Measurements from ENCODE around the gene DISP3. TPM values are rescaled to one million over a fixed set of nuclear protein-coding genes. Genes with fewer than 3 reads are reported as not detected.

DISP3 gene
- total RNA-seq, 1 donor from 2014 or later, result 0.12 TPM

DNA sequence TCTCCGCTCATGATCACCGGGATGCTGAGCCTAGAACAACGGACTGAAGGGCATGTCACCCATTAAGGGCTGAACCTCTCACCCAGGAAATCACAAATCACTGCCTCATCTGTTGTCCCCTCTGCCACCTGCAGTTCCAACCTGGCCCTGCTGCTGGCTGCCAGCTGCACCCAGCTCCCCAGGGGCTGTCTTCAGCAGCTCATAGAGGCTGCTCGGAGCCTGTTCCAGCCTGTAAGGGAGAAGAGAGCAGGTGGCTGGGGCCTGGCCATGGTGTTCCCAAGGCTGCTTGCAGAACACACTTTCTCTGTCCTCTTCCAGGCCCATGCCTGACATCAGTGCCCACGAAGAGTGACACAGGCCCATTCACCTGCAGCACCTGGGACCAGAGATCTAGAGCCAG lies 44.5 kb upstream of the DISP3 start:
- no peak for DNase-seq
- no peaks in the 10 kb centered on the region for H3K4me1 ChIP-seq
- no peak overlapping the region for H3K4me3 ChIP-seq
- intact Hi-C loops (cut with DNase I), result no loop called here
- no peaks in the 10 kb centered on the region for H3K36me3 ChIP-seq
- no peaks in the 10 kb centered on the region for H3K9me3 ChIP-seq
- H3K27ac ChIP-seq, result no peak overlapping the region
- TF ChIP-seq, protein P1, sequence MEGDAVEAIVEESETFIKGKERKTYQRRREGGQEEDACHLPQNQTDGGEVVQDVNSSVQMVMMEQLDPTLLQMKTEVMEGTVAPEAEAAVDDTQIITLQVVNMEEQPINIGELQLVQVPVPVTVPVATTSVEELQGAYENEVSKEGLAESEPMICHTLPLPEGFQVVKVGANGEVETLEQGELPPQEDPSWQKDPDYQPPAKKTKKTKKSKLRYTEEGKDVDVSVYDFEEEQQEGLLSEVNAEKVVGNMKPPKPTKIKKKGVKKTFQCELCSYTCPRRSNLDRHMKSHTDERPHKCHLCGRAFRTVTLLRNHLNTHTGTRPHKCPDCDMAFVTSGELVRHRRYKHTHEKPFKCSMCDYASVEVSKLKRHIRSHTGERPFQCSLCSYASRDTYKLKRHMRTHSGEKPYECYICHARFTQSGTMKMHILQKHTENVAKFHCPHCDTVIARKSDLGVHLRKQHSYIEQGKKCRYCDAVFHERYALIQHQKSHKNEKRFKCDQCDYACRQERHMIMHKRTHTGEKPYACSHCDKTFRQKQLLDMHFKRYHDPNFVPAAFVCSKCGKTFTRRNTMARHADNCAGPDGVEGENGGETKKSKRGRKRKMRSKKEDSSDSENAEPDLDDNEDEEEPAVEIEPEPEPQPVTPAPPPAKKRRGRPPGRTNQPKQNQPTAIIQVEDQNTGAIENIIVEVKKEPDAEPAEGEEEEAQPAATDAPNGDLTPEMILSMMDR (IDR thresholded peaks at IDR 0.05), result no peak
- peaks cover 21% of the 10 kb centered on the region for H3K27me3 ChIP-seq (ENCODE audit: low read depth)
- no peak for ATAC-seq

DNA sequence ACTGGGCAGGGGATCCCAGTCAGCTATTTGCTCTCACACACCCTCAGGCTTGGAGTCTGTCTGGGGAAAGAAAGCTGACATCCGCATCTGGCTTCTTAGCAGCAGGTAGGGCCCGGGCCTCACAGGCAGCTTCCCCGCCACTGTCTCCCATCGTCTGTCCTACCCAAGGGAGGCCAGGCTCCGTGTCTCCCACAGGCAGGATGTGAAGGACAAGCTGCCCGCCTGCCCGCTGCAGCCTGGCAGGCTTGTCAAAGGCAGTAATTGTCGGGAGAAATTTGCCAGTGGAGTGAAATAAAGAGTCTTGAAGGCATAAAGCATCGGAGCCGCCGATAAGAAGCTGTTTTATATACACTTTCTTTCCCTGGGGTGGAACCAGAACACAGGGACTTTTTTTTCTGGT lies 44.0 kb upstream of the DISP3 start:
- Histone ChIP-seq H3K27me3 (ENCODE audit: low read depth) (peaks cover 21% of the 10 kb centered on the region), H3K36me3 (no peaks in the 10 kb centered on the region), H3K4me3 (no peak overlapping the region), H3K9me3 (no peaks in the 10 kb centered on the region), H3K4me1 (no peaks in the 10 kb centered on the region), H3K27ac (no peak overlapping the region)
- intact Hi-C loops (cut with DNase I), result no loop called here
- no peak for ATAC-seq
- TF ChIP-seq, protein P1 (IDR thresholded peaks at IDR 0.05), result no peak
- DNase-seq, result no peak

GRCh38 chr1:11438996-11439395 lies 40.0 kb upstream of the DISP3 start:
- no peak overlapping the region for H3K4me3 ChIP-seq
- H3K36me3 ChIP-seq, result no peaks in the 10 kb centered on the region
- H3K9me3 ChIP-seq, result no peaks in the 10 kb centered on the region
- H3K27me3 ChIP-seq (ENCODE audit: low read depth), result peaks cover 21% of the 10 kb centered on the region
- H3K27ac ChIP-seq, result no peak overlapping the region
- intact Hi-C loops (cut with DNase I), result no loop called here
- DNase-seq, result no peak
- no peak for ATAC-seq
- H3K4me1 ChIP-seq, result no peaks in the 10 kb centered on the region
- TF ChIP-seq, protein P1 (IDR thresholded peaks at IDR 0.05), result no peak

DNA sequence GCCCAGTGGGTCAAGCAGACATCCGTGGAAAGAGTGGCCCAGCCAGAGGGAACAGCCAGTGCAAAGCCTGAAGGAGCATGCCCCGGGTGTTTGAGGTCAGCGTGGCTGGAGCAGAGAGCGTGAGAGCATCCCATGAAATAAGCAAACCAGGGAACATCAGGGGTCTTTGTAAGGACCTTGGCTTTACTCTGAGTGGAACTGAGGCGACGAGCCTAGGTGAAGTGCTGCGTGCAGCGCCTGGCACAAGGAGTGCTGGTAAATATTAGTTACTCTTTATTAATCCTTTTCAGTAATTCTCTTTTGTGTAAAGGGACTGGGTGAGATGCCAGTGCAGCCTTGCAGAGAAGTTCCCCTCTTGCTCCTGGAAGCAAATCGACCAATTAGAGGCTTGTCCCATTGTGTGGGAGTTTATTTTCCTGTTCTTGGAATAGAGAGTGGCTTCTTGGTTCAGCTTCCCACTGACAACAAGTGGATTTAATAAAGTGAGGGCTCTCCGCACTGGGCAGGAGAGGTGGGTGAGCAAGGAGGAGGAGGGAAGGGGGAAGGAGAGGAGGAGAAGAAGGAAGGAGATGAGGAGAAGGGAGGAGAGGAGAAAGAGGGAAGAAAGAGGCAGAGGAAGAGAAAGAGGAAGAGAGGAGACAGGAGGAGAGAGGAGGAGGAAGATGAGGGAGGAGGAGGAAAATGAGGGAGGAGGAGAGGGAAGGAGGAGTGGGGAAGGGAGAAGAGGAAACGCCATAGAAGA lies 37.6 kb upstream of the DISP3 start:
- Histone ChIP-seq H3K9me3 (no peaks in the 10 kb centered on the region), H3K4me3 (no peak overlapping the region), H3K36me3 (no peaks in the 10 kb centered on the region), H3K27ac (no peak overlapping the region), H3K4me1 (no peaks in the 10 kb centered on the region), H3K27me3 (ENCODE audit: low read depth) (peaks cover 6% of the 10 kb centered on the region)
- intact Hi-C loops (cut with DNase I), result no loop called here
- TF ChIP-seq, protein P1 (IDR thresholded peaks at IDR 0.05), result no peak
- DNase-seq (no peak), ATAC-seq (no peak)

DNA sequence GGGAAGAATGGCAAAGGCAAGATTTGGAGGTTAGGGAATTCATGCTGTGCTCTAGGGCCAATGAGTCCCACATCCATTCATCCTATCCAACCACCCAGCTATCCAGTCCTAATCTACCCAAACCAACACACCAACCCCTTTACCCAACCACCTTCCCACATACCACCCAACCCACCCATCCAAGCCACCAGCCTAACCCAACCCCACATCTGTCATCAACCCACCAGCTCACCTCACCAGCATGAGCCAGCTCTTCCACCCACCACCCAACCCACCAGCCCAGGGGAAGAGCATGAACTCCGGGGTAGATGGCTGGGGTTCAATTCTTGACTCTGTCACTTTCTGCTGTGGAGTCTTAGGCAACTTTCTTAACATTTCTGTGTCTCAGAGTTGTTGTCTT lies 35.9 kb upstream of the DISP3 start:
- TF ChIP-seq, protein P1 (IDR thresholded peaks at IDR 0.05), result no peak
- DNase-seq, result no peak
- ATAC-seq, result no peak
- Histone ChIP-seq H3K4me1 (no peaks in the 10 kb centered on the region), H3K27me3 (ENCODE audit: low read depth) (peaks cover 6% of the 10 kb centered on the region), H3K36me3 (no peaks in the 10 kb centered on the region), H3K9me3 (no peaks in the 10 kb centered on the region), H3K4me3 (no peak overlapping the region), H3K27ac (no peak overlapping the region)
- intact Hi-C loops (cut with DNase I), result no loop called here
